NK-92 (cell line): ENCODE data around the gene GPR146.

Experiments used
- DNase-seq: peaks from one replicate; lab custom pipeline; 2025; ENCODE audit not compliant: unreplicated experiment; lab: John Stamatoyannopoulos, UW

Gene GPR146

DNA sequence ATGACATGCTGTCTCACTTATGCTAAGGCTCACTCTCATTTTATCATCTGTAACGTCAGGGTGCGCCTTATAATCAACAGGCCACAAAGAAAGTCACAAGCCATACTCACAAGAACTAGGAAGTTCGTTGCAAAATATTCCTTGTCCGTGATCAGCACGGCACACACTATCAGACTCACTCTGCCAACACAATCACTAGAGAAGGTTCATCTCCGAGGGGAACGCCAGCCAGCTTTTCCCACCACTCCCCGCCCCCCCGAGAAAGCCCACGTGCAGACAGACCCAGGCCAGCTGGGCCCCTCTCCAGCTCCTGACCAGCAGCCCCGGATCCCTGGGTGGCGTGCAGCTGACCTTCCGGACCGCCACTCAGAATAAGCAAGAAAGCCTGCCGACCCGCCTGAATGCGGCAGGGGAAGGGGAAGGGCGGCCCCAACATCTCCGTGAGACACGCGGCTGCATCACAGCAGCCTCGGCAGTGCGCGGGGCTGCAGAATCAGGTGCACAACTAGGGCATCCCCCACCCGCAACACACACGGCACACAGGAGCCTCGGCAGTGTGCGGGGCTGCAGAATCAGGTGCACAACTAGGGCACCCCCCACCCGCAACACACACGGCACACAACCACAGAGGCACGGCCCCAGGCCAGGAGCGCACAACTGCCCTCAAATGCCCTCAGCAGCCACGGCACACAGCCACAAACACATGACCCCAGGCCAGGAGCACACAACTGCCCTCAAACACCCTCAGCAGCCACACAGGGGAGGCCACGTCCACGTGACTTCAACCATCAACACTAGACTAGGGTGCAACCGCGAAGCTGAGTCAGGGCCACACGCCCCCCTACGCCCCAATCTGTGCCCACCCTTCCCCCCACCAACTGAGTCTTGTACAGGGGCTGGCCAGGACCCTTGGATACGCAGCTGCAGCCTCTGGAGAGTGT, 2.5 kb upstream of the GPR146 start:
- DNase-seq: no peak

DNA sequence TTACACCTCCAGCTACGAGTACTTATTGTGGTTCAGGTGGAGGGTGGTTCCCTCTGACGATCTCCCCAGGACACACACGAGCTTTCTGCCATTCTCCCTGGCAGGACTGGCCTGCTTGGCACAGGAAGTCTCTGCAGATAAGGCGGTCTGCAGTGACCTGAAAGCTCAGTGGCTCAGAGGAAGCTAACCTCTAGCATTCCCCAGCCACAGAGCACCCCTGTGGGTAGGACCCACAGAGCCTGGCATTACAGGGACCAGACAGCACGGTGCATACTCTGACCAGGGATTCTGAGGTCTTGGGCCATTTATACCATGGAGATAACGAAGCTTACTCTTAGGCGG, 1.9 kb upstream of the GPR146 start:
- DNase-seq: no peak

GRCh38 chr7:1043552-1044188, 676 bp upstream of the GPR146 start:
- no peak for DNase-seq

DNA sequence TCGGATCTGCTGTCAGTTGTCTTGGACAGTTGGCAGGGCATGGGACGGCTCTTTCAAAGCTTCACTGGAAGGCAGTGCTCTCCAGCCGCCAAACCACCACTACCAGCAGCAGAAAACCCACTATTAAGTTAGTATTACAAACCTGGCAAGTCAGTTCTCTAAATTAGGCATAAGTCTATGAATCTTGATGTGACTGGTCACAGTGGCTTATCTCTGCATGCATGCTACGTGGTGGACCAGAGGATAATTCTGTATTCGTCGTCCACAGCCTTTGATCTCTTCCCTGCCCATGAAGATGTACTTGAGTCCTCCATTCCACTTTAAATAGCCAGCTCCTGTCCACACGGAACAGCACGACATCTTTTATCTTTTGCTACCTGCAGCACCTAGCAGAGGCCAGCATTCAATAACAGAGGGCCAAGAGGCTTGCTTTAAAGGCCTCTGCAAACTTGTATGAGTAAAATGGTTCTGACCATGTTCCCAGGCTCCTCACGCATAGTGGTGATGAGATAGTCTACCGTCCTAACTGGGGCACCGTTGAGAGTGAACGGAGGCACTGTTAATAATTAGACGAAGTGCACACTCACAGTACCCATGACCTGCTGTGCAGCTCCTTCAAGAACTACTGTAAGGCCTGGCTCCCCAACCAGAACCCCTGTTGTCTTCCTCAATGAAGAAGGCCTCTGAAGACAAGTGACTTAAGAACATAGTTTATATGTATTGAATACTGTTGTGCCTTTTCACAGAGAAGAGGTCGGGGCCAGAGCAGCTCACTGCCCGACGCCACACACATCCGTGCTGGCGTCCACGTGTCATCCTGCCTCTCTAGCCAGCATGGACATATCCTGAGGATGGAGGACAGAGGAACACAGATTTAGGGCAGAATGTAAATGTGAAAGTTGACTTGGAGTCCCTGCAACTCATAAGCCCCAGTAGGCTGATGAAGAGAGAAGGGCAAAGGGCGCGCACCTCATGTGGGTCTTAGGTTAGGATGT, 1.0 kb downstream of the GPR146 start:
- DNase-seq: no peak

GRCh38 chr7:1046722-1047679, 2.7 kb downstream of the GPR146 start:
- DNase-seq: no peak

- DNase-seq: no peak
Measured at GRCh38 chr7:1049006-1049741, 4.8 kb downstream of the GPR146 start.

GRCh38 chr7:1049801-1050200, 5.5 kb downstream of the GPR146 start:
- DNase-seq: no peak

- no peak for DNase-seq
Measured at GRCh38 chr7:1050254-1050906, 6.0 kb downstream of the GPR146 start.

- no peak for DNase-seq
Measured at GRCh38 chr7:1050956-1051690, 6.8 kb downstream of the GPR146 start.

DNA sequence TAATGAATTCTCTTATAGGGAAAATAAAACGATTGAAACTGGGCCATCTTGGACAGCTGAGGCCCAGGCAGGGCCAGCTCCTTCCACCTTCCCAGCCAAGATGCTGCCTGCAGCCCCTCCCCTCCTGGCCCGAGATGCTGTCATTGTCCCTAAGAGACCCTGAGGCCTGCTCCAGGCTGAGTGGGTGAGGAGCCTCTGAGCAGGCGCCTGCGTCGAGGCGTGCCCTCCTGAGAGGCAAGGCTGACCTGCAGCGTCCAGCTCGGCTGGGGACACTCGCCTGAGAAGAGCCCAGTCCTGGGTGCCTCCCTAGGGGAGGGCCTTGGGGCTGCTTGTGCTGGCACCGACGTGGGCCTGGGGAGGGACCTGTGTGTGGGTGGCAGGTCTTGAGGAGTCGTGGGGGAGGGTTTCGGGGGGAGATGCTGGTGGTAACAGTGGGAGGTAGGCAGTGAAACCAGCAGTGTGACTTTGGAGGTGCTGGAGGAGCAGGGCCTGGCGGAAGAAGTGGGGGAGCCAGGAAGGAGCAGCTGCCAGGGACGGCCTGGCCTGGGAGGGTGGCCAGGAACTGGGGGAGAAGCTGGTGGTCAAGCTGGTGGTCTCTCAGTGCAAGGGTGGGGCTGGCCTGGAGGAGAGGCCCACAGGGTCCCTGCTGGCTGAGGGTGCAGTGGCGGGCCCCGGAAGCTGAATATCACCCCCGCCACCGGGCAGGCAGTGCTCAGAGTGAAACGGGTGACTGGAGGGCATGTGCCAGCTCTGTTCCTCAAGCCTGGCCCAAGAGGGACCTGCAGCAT, 7.9 kb downstream of the GPR146 start:
- no peak for DNase-seq

DNA sequence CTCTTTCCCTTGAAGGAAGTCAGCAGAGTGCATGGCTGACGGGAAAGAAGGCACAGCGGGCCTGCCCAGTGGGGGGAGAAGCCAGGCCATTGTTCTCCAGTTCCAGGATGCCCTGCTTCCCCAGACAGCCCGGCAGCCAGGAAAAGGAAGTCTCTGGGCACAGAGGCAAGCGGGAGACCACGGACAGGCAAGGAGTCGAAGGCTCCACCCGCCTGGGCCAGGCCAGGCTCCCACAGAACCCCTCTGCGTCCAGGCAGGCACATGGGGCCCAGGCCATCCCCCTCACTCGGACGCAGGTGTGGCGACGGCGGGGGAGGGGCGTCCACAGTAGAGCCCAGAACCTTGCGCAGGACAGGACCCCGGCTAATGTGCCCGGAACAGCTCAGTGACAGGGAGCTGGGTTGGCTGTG, 8.7 kb downstream of the GPR146 start:
- no peak for DNase-seq

- DNase-seq: no peak
Measured at GRCh38 chr7:1053816-1054370, 9.5 kb downstream of the GPR146 start.

GRCh38 chr7:1054438-1054837, 10.1 kb downstream of the GPR146 start:
- DNase-seq: no peak

- no peak for DNase-seq
Measured at GRCh38 chr7:1054861-1055450, 10.6 kb downstream of the GPR146 start.

- DNase-seq: no peak
Measured at GRCh38 chr7:1055491-1055955, 11.2 kb downstream of the GPR146 start.

- DNase-seq: no peak
Measured at GRCh38 chr7:1055956-1056784, 11.8 kb downstream of the GPR146 start.
